Temporal lobe (tissue), 1 donor: ENCODE results near the gene SEC24D. TPM values are rescaled to one million over a fixed set of nuclear protein-coding genes. Genes with fewer than 3 reads are reported as not detected.

Source experiments
- total RNA-seq: library from RNA; depleted of rRNA; stranded (reverse); fragments of >200 nt; gene quantifications from one replicate; pipeline ENCODE4 v1.2.3, GENCODE V29; 2014

The SEC24D gene
- total RNA-seq, 1 donor from 2014 or later = 8.6 TPM

Other genes with a start within 250 kb of the SEC24D start
- gene METTL14, start 150.7 kb downstream of the SEC24D start, total RNA-seq = 21.9 TPM
- 3.0 TPM for gene SYNPO2, start 52.7 kb upstream of the SEC24D start, total RNA-seq